GM19035 (cell line): ENCODE measurements around the gene BMAL1.
"Not testable (repeated sequence)": the region's sequence is repeated elsewhere in the genome, so short reads cannot be mapped to it uniquely, and the experiment has no call there.

Experiments
- ATAC-seq: cut with Tn5 transposase; IDR thresholded peaks from one replicate; pipeline ENCODE4 v1.9.1; 2021; ENCODE audit not compliant: unreplicated experiment

BMAL1 gene

DNA sequence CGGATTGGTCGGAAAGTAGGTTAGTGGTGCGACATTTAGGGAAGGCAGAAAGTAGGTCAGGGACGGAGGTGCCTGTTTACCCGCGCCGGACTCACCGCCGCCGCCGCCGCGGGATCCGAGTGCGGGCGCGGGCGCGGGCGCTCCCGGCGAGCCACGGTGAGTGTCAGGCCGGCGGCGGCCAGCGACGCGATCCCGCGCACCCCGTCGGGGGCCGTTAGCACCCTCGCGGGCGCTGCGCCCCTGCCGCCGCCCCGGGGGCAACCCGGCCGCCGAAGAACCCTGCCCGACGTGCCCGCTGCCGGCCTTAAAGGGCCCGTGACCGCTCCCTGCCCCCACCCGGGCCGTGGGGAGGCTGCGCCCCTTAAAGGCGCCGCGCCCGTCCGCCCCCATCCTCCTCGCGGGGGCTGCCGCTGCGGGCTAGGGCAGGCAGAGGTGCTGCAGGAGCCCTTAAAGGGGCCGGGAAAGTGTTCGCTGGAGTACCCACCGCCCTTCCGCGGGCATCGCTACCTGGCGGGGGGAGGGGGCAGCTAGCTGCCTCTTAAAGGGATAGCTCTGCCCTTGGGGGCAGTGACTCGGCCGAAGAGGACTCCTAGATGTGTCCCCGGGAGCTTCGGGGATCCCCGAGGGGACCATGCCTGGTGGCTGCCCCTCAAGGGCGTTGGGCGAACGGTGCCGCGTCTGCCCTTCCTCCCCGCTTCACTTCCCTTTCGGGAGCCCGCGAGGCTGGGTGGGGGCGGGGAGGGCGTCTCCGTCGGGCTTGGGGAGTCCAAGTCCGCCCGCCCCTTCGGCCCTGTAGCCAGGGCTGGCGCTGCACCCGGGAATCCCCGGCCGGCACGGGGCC lies at the start of gene BMAL1:
BMAL1 (plus strand) TSS at position 23 of the 841 bp plus-strand sequence. CDS start 76,519 bp downstream, outside the sequence.
- ATAC-seq = peak; percentile 29

DNA sequence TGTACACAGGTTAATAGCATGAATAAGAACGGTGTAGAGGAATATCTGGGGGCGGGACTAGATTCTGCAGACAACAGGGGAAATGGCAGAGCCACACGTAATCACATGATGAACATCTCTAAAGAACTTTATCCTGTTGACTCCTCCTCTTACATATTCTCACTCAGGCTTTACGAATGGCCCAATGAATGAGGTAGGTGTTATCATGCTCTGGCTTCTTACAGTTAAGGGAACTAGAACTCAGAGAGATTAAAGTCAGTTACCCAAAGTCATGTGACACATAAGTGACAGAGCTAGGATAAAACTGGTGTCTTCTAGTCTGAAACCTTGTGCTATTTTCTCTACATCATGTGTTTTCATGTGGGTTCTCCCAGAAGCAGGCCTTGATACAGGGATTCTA lies 49.0 kb upstream of the BMAL1 start:
- no peak for ATAC-seq

DNA sequence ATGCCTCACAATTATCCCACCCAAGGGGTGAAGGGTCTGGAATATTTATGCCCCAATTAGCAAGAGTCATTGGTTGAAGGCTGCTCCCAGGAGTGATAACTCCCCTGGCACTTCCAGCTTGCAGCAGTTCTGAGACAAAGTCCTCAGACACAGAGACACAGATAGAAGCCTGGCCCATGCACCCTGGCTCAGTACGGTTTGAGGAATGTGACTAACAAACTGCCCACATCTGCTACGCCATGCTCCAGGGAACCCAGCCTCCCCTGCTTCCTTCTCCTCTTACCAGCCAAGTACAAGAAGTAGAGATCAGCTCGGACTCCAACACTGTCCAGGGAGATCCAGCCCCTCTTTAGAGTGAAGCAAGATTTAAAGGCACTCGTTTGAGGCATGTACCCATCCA lies 48.5 kb upstream of the BMAL1 start:
- no peak for ATAC-seq

DNA sequence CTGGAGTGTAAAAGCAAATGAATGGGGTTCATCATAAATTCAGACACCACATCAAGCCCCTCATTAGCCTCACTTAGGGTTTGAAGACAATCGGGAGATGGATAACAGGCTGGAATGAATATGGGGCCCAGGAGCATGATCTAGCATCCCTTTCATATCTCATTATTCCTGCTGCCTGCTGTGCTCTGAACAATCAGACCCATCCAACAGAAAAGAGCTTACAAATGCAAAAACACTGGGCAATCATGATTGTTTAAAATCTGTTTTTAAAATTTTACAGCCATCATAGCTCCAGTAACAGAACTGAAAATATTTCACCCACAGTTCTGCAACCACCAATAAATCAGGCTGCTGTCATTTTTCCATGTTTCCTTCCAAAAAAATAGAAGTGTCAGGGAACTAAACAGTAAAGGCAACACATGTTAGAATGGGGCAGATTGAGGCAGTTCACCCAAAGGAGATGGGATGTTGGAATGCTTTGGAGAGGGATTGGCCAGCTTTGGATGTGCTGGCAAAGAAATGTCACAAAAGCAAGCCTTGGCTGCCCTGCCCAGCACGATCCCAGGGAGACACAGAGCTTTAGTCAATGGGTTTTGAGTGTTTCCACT lies 47.8 kb upstream of the BMAL1 start:
- no peak for ATAC-seq

DNA sequence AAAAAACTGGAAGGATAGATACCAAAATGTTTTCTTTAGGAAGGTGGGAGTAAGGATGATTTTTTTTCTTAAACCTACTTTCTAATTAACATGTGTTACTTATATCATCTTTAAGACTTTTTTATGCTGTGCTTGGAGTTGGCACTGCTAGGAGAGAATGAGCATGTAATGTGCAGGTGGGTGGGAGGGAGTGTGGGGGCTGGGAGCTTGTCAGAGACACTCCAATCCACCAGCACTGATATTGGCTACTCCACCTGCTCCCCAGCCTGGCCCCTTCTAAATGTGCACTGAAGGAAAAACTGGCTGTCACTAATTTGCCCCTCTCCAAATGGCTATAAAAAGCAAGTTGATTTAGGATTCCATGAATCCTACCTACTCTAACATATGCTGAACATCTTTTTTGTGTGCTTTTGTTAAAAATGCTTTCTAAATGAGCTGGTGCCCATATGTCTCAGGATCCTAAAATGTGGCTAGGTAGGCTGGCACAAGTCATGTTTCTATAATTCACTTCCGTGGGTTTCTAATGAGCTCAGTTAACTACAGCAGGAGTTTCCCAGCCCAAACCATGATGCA lies 44.3 kb upstream of the BMAL1 start:
- no peak for ATAC-seq

DNA sequence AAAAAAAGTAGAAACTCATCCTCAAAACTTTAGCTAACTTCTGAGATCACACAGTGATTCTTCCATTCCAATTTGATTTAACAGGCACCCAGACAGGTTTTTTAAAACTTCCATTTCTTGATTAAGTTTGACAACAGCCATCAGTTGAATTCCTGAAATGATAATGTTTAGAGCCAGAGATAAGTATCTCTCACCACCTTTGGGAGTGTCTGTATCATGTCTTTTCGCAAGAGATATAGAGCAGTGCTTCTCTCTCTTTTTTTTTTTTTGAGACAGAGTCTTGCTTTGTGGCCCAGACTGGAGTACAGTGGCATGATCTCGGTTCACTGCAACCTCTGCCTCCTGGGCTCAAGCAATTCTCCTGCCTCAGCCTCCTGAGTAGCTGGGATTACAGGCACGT lies 41.7 kb upstream of the BMAL1 start:
- no peak for ATAC-seq

DNA sequence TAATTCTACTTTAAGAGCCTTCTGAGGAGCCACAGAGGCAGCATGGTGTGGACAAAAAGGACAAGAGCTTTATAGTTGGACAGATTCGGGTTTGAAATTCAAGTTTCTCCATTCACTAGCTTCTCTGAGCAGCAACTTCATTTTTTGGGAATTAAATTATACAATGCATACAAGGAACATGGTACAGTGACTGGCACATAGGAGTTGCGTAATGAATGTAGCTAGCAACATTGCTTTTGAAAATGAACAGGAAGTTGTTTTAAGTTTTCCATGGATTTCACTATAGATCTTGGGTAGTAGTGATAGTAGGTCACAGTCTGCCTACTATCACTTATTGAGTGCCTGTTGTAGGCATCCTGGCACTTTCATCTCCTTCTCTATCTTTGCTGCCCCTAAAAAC lies 41.0 kb upstream of the BMAL1 start:
- ATAC-seq = no peak

DNA sequence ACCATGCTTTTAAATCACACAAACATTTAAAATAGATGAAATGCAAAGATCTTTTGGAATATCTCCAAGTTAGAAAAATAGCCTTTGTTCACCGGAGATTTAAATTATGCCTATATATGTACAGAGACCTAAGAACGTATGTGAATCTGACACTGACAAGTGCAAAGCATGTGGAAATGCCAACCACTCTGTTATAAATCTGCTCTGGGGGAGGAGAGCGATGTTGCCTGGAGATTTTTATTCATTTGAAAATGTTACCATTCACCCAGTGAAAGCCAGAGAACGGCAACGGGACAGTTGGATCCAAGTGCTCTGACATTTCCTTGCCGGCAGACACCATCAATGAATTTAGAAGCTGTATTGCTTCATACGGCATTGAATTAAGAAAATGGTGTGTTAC lies 39.8 kb upstream of the BMAL1 start:
- ATAC-seq = no peak

DNA sequence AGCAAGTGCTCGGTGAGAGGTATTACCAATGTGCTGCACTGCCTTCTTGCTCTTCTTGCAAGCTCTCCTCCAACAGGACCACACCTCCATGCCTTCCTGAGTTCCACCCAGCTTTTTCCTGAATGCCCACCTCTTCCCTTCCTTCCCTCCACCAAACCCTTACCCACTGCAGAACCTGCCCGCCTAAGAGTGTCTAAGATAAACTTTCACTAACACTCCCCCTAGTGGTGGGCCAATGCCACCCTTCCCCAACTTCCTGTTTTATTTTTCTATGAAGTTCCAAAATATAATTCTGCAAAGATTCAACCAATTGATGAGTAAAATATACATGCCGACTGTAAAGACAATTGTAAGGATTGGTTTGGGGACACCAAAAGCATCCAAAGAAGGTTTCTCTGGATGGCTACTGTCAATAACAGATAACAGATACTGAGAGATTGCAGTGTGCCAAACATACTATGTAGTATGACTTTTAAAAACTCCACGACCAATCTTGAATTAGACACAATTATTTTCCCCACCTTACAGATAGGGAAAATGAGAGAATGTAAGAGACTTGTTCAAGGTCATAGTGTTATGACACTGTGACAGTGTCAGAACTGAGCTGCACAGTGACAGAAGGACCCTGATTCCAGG lies 38.6 kb upstream of the BMAL1 start:
- ATAC-seq = peak; percentile 87

DNA sequence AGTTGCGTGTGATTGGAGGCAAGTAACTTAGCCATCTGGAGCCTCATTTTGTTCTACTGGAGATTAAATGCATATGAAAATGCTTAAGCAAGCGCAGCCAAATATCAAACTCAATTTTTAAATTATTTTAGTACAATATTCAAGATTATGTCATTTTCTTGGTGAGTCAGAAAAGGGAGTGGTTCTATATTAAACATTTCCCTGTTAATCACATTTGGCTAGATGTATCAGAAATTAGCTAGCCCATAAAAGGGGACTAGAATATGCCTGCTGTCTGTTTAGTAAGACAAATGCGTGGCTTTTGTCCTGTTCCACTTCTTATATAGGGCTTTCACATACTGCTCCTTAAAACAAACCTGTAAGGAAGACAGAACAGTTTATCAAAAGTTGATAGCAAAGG lies 35.0 kb upstream of the BMAL1 start:
- no peak for ATAC-seq

DNA sequence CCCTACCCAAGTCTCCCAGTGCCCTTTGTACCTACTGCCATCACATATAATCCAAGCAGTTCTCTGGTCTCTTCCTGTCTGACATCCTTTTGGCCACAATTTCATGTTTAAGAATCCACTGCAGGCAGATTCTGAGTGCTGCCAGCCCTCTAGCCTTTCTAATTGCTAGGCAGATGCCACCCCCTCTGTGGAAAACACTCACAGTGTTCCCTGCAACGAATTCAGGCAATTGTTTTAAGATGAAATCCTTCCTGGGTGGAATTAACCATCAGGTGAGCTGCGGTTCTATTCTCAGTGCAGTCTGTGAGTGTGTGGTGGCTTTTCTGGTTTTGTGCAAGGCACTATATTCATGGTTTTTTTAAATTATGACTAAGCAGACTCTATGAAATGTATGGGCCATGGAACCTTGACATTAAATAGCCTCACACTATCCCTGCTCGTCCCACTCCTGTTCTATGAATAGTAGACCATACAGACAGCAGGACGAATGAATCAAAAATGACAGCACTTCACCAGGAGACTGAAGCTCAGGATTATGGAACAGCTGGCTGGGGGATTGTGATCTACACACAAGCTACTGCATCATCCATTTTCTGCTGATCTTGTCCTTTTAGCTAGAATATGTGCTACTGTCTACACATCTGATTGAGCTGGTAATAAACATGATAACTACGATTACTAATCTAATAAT lies 29.8 kb upstream of the BMAL1 start:
- ATAC-seq = no peak

DNA sequence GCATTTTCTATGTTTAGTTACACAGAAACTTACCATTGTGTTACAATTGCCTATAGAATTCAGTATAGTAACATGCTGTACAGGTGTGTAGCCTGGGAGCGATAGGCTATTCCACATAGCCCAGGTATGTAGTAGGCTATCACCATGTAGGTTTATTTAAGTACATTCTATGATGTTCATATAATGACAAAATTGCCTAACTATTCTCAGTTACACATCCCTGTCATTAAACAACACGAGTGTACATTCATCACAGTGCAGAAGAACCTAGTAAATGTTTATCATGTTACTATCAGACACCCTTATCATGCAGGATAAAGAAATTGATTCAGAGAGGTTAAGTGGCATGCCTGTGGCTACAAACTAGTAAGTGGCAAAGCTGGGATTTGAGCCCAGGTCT lies 28.4 kb upstream of the BMAL1 start:
- ATAC-seq = no peak

DNA sequence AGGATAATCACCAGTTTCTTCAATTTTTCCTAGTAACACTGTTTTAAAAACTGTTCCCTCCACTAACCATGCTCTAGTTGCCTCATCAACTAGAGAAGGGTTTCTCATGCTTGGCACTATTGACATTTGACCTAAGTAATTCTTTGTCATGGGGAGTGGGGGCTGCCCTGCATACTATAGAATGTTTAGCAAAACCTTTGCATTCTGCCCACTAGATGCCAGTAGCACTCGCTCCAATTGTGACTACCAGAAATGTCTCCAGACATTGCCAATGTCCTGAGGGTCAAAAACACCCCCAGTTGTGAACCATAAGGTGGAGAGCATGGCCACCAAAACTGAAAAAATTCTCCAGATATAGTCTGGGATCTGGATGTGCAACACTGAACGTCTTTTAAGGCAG lies 27.6 kb upstream of the BMAL1 start:
- ATAC-seq = no peak

DNA sequence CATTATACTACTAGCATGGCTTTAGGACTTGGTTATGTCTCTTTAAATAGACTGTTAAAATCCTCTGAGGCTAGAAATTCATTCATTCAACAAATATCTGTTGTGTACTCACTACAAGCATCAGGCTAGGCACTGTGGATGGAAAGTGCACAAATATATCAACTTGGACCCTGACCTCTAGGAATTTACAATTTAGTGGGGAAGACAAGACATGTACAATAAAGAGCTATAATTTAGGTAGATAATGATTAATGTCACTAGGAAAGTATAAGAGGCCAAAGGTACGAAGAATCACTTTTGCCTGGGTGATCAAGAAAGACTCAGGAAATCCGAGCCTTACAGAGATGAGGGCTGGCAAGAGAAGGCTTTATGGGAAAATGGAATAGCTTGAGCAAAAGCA lies 25.6 kb upstream of the BMAL1 start:
- ATAC-seq = no peak

DNA sequence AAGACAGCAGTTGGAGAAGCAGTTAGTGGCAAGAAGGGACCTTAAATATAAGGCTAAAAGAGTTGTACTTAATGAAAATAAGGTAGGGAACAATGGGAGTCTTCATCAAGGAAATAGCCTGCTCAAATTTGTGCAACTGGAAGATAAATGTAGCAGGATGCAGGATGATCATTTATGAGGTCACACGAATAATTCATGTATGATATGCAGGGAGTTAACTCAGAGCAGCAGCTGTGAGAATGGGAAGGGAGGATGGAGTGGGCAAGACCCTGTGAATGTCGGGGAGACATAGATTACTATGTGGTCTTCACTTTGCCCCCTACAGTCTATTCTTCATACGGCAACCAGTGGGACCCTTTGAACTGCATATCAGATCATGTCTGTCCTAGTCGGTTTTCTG lies 25.2 kb upstream of the BMAL1 start:
- ATAC-seq = no peak

DNA sequence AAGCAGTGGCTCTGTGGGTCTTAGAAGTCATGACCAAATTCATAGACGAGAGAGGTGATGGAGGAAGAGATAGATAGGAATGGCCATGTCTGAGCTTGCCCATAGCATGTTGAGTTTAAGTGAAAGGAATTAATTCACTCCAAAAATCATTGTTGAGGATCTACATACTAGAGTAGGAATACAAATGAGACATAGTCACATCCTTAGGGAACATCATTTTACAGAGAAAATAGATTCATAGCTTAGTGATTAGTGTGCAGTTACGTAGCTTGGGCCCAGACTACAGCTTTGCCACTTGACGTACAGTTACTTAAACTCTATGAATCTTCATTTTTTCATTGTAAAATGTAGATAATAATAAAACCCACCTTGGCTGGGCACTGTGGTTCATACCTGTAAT lies 21.4 kb upstream of the BMAL1 start:
- no peak for ATAC-seq

DNA sequence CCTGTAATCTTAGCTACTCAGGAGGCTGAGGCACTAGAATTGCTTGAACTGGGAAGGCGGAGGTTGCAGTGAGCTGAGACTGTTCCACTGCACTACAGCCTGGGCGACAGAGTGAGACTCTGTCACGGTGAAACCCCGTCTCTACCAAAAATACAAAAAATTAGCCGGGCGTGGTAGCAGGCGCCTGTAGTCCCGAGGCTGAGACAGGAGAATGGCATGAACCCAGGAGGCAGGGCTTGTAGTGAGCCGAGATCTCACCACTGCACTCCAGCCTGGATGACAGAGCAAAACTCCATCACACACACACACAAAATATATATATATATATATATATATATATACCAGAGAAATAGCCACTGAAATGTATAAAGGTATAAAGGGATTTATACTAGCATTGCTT lies 19.5 kb upstream of the BMAL1 start:
- not testable (repeated sequence) for ATAC-seq

DNA sequence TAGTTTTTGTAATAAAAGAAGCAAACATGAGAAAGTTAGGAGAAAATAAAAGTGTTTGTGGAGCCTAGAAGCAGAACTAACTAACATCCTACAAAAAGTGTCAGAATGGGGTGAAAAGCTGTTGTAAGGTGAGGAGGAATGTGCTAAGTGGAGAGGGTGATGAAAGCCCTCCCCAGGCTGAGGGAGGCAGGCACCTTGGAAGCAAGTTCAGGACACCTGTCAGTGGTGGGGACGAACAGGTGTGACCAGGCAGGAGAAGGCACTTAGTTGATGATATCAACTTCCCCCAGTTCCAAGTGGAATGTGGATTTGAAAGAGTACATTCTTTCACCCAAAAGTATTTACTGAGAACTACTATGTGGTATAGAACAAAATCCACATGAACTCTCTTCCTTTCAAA lies 18.7 kb upstream of the BMAL1 start:
- no peak for ATAC-seq

DNA sequence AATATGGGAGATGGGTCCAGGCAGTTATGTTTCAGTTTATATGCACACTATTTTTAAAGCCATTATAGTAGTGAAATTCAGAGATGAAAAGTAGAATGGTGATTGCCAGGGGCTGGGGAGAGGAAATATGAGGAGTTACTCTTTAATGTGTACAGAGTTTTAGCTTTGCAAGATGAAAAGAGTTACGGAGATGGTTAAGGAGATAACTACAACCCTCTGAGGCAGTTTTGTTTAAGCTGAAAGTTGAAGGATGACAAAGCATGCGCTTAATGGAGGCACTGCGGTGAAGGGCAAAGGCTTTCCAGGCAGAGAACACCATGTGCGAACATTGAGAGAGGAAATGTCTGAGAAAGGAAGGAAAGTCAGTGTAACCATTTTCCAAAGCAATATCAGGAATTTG lies 18.2 kb upstream of the BMAL1 start:
- no peak for ATAC-seq

DNA sequence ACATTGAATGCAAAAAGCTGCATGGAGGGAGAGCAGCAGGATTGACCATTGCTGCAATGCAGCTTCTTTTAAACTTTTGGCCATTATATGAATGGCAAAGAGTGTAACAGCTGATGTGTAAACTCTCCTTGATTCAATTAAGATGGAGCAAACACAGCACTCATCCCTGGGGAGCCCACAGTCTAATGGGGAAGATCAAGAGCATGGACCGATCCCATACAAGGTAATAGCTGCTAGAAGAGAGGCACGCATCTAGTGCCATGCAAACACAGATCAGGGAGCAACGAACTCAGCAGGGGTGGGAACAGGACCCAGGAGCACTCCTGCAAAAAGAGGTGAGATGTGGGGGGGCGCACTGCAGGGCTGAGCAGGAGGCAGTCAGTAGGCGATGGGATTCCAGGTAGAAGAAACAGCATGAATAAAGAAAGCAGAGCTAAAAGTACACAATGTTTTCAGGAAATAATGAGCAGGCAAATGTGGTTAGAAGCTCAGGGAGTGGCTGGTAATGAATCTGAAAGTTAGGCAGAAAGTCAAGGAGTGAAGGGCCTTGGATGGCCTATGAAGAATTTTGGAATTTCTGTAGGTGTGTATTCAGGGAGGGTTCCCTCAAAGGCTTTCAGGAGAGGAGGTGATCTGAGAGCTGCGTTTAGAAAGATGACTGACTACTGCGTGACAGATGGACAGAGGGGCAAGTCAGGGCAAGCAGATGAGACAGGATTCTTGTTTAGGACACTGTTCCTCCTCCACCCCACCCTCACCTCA lies 17.2 kb upstream of the BMAL1 start:
- ATAC-seq = no peak
